ENCODE measurements around the gene DIPK2B. TPM values are rescaled to one million over a fixed set of nuclear protein-coding genes. Genes with fewer than 3 reads are reported as not detected.

The DIPK2B gene
- total RNA-seq, 1 experiment from 2014 or later: not detected

GRCh38 chrX:45154462-45154861, 46.2 kb downstream of the DIPK2B start:
- no peak for TF ChIP-seq CTCF (IDR thresholded peaks at IDR 0.05; ENCODE audit: unreplicated experiment)
- ChIA-PET POLR2A (no interaction called here), CTCF (no interaction called here)
- H3K36me3 Mint-ChIP-seq (ENCODE audit: insufficient read depth, unreplicated experiment): no peaks in the 10 kb centered on the region
- peaks cover 62% of the 10 kb centered on the region for H3K27me3 Mint-ChIP-seq (ENCODE audit: insufficient read depth, unreplicated experiment)
- peak overlapping the region; percentile 8 for H3K27ac Mint-ChIP-seq (ENCODE audit: low read depth, unreplicated experiment)
- BruUV-seq (replicated peaks): no TSS peak
- H3K4me1 Mint-ChIP-seq (ENCODE audit: insufficient read depth, unreplicated experiment): peaks cover 7% of the 10 kb centered on the region
- intact Hi-C loops (cut with micrococcal nuclease): no loop called here
- no peak overlapping the region for H3K4me3 Mint-ChIP-seq (ENCODE audit: unreplicated experiment)
- no peaks in the 10 kb centered on the region for H3K9me3 Mint-ChIP-seq (ENCODE audit: unreplicated experiment)
- DNase-seq (ENCODE audit: unreplicated experiment): no peak

GRCh38 chrX:45154033-45154360, 46.7 kb downstream of the DIPK2B start:
- TF ChIP-seq CTCF (IDR thresholded peaks at IDR 0.05; ENCODE audit: unreplicated experiment): no peak
- H3K4me3 Mint-ChIP-seq (ENCODE audit: unreplicated experiment): no peak overlapping the region
- H3K36me3 Mint-ChIP-seq (ENCODE audit: insufficient read depth, unreplicated experiment): no peaks in the 10 kb centered on the region
- DNase-seq (ENCODE audit: unreplicated experiment): no peak
- H3K27me3 Mint-ChIP-seq (ENCODE audit: insufficient read depth, unreplicated experiment): peaks cover 64% of the 10 kb centered on the region
- H3K9me3 Mint-ChIP-seq (ENCODE audit: unreplicated experiment): no peaks in the 10 kb centered on the region
- CTCF ChIA-PET: interaction anchor here (0.6 kb wide), 1 partner anchor 14 kb away, joined by 6 read pairs; no protein-coding TSS in a partner anchor
- intact Hi-C loops (cut with micrococcal nuclease): no loop called here
- BruUV-seq (replicated peaks): no TSS peak
- H3K4me1 Mint-ChIP-seq (ENCODE audit: insufficient read depth, unreplicated experiment): peaks cover 7% of the 10 kb centered on the region
- peak overlapping the region; percentile 8 for H3K27ac Mint-ChIP-seq (ENCODE audit: low read depth, unreplicated experiment)
- POLR2A ChIA-PET: no interaction called here

Data from MCF 10A (cell line).